Measurements from ENCODE around the gene CEP295NL. TPM values are rescaled to one million over a fixed set of nuclear protein-coding genes. Genes with fewer than 3 reads are reported as not detected.

The CEP295NL gene
- total RNA-seq, 2 donors from 2014 or later, result 0.83 to 1.1 TPM

- Histone ChIP-seq H3K4me3 (no peak overlapping the region), H3K4me1 (peaks cover 0 to 91% of the 10 kb centered on the region in 2 donors), H3K27ac (peak overlapping the region; percentile 29 to 91), H3K9me3 (no peaks in the 10 kb centered on the region), H3K36me3 (no peaks in the 10 kb centered on the region), H3K27me3 (no peaks in the 10 kb centered on the region)
- DNase-seq (ENCODE audit: low spot score), result no peak
- TF ChIP-seq, protein P1, sequence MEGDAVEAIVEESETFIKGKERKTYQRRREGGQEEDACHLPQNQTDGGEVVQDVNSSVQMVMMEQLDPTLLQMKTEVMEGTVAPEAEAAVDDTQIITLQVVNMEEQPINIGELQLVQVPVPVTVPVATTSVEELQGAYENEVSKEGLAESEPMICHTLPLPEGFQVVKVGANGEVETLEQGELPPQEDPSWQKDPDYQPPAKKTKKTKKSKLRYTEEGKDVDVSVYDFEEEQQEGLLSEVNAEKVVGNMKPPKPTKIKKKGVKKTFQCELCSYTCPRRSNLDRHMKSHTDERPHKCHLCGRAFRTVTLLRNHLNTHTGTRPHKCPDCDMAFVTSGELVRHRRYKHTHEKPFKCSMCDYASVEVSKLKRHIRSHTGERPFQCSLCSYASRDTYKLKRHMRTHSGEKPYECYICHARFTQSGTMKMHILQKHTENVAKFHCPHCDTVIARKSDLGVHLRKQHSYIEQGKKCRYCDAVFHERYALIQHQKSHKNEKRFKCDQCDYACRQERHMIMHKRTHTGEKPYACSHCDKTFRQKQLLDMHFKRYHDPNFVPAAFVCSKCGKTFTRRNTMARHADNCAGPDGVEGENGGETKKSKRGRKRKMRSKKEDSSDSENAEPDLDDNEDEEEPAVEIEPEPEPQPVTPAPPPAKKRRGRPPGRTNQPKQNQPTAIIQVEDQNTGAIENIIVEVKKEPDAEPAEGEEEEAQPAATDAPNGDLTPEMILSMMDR (IDR thresholded peaks at IDR 0.05), result no peak
These were observed 17.0 kb upstream of the CEP295NL start for GRCh38 chr17:78919861-78920450.

- H3K4me3 ChIP-seq, result no peak overlapping the region
- peaks cover 0 to 93% of the 10 kb centered on the region in 2 donors for H3K4me1 ChIP-seq
- no peaks in the 10 kb centered on the region for H3K27me3 ChIP-seq
These were observed 16.0 kb upstream of the CEP295NL start for GRCh38 chr17:78918979-78919378.

DNA sequence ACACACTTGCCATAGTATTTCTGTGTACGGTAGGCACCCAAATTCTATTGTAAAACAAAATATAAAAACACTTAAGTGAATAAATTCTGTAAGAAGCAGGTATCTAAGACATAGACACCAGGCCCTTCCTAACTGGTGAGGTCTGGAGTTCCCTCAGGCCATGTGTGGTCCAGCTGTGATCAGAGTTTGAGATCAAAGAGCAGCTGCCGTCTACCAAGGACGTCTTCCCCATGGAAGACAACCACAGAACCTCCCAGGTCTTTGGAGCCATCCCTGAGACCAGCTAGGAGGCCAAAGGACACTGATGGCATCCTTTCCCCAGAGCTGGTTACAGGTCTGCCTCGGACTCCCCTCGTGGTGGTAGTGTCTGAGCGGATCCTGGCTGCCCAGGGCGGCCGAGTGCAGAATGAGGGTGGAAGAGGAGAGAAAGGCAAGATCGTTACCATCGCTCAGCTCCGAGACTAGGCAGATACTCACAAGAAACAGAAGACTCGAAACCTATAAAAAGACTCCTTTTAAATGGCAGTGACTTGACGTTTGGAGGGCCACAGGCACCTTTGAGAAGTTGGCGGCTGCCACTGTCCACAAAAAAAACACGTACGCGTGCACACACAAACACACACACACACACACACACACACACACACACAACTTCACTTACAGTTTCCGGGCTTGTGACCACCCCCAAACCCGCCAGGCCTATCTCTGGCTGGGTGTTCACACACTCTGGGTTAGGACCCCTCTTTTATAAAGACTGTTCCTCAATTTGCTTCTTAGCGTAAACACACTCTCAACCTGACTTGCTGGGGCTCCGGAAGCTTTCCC lies 14.7 kb upstream of the CEP295NL start:
- no peak for DNase-seq (ENCODE audit: low spot score)
- Histone ChIP-seq H3K36me3 (no peaks in the 10 kb centered on the region), H3K4me1 (peaks cover 0 to 80% of the 10 kb centered on the region in 2 donors), H3K27ac (peak overlapping the region in 1 of 2 donors; percentile 59), H3K4me3 (no peak overlapping the region), H3K9me3 (no peaks in the 10 kb centered on the region), H3K27me3 (no peaks in the 10 kb centered on the region)
- TF ChIP-seq, protein P1 (IDR thresholded peaks at IDR 0.05), result no peak

More at GRCh38 chr17:78918979-78919378, 16.0 kb upstream of the CEP295NL start:
- Histone ChIP-seq H3K9me3 (no peaks in the 10 kb centered on the region), H3K36me3 (no peaks in the 10 kb centered on the region), H3K27ac (peak overlapping the region; percentile 29 to 59)
- DNase-seq (ENCODE audit: low spot score), result no peak
- TF ChIP-seq, protein P1 (IDR thresholded peaks at IDR 0.05), result no peak

- H3K27me3 ChIP-seq, result no peaks in the 10 kb centered on the region
- H3K36me3 ChIP-seq, result no peaks in the 10 kb centered on the region
- H3K9me3 ChIP-seq, result no peaks in the 10 kb centered on the region
- TF ChIP-seq, protein P1 (IDR thresholded peaks at IDR 0.05), result no peak
- H3K27ac ChIP-seq, result peak overlapping the region; percentile 76 to 79
- DNase-seq (ENCODE audit: low spot score), result peak; percentile 78
- H3K4me1 ChIP-seq, result peaks cover 0 to 69% of the 10 kb centered on the region in 2 donors
- H3K4me3 ChIP-seq, result no peak overlapping the region
These were observed 13.1 kb upstream of the CEP295NL start for GRCh38 chr17:78915872-78916632.

DNA sequence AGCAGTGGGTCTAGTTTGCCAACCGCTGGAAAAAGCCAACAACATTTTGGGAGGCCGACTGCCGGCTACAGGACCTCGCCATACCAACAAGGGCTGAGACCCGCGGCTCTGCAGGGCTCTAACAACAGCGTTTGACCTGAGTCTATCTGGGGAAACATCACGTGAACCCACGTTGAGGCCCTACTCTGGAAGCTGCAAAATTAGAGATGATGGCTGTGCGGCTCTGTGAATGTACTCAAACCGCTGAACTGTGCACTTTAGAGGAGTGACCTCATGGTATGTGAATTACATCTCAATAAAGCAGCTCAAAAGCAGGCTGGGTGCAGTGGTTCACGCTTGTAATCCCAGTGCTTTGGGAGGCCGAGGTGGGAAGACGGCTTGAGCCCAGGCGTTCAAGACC lies 10.1 kb upstream of the CEP295NL start:
- Histone ChIP-seq H3K27me3 (no peaks in the 10 kb centered on the region), H3K27ac (no peak overlapping the region), H3K9me3 (no peaks in the 10 kb centered on the region), H3K4me1 (peaks cover 0 to 58% of the 10 kb centered on the region in 2 donors), H3K36me3 (no peaks in the 10 kb centered on the region), H3K4me3 (no peak overlapping the region)
- DNase-seq (ENCODE audit: low spot score), result no peak
- TF ChIP-seq, protein P1 (IDR thresholded peaks at IDR 0.05), result no peak
